Activated B cell treated with CpG ODN at 0.5 μM for 24 hours (primary cell): ENCODE data around the gene HEATR5A. TPM values are rescaled to one million over a fixed set of nuclear protein-coding genes. Genes with fewer than 3 reads are reported as not detected.

Source experiments
- ATAC-seq: fragments of 200-7000 bp; cut with Tn5 transposase; one replicate; pipeline ENCODE4 v1.10.0; 2021; ENCODE audit warnings: low read depth, mild to moderate bottlenecking, moderate library complexity
- CTCF ChIA-PET: fragments of 350-600 bp; sonication (Branson Sonifier 250); formaldehyde crosslinking; loops from one replicate; lab custom pipeline; 2021; ENCODE audit warnings: antibody characterized with exemption; lab: Charles Lee
- POLR2A ChIA-PET: fragments of 350-600 bp; sonication (Branson Sonifier 250); formaldehyde crosslinking; loops from one replicate; lab custom pipeline; 2021; ENCODE audit warnings: antibody characterized with exemption; lab: Charles Lee
- DNase-seq: peaks from one replicate; pipeline ENCODE4 v3.0.0; 2022
- H3K27ac Mint-ChIP-seq: one replicate; pipeline ENCODE4 v1.8.0; 2020; ENCODE audit warnings: mixed read lengths
- H3K27me3 Mint-ChIP-seq: one replicate; pipeline ENCODE4 v1.8.0; 2021; ENCODE audit warnings: mixed read lengths
- H3K36me3 Mint-ChIP-seq: one replicate; pipeline ENCODE4 v1.8.0; 2021; ENCODE audit warnings: low read depth, mixed read lengths
- H3K4me1 Mint-ChIP-seq: one replicate; pipeline ENCODE4 v1.8.0; 2021; ENCODE audit warnings: mixed read lengths
- H3K4me3 Mint-ChIP-seq: one replicate; pipeline ENCODE4 v1.8.0; 2020; ENCODE audit warnings: mild to moderate bottlenecking, mixed read lengths
- H3K9me3 Mint-ChIP-seq: one replicate; pipeline ENCODE4 v1.8.0; 2020; ENCODE audit warnings: mixed read lengths
- CTCF ChIP-seq: fragments of 200-600 bp; IDR thresholded peaks from one replicate; pipeline ENCODE4 v1.8.0; 2022; ENCODE audit warnings: antibody characterized with exemption, mild to moderate bottlenecking
- intact Hi-C: fragments of 100-400 bp; cut with micrococcal nuclease; formaldehyde crosslinking; loops from one replicate; pipeline ENCODE4 v1.15.1; 2024
- total RNA-seq: library from RNA; stranded (reverse); gene quantifications from 2 replicates; pipeline ENCODE4 v1.2.3, GENCODE V29; 2022

The HEATR5A gene
- total RNA-seq, 1 donor from 2014 or later = 13.2 TPM

GRCh38 chr14:31435276-31435675 lies 14.9 kb upstream of the HEATR5A start:
- CTCF ChIA-PET = no interaction called here
- DNase-seq = no peak
- no peak overlapping the region for H3K27ac Mint-ChIP-seq
- no peaks in the 10 kb centered on the region for H3K27me3 Mint-ChIP-seq
- no peak overlapping the region for H3K4me3 Mint-ChIP-seq
- TF ChIP-seq CTCF = no peak
- intact Hi-C loops = no loop called here
- POLR2A ChIA-PET = interaction anchor here (0.9 to 1.2 kb wide), 2 partner anchors 14 to 22 kb away, joined by 3 read pairs; partner anchors contain the start of genes DTD2 and HEATR5A
- peaks cover 9% of the 10 kb centered on the region for H3K36me3 Mint-ChIP-seq
- H3K4me1 Mint-ChIP-seq = peaks cover 5% of the 10 kb centered on the region
- peaks cover 6% of the 10 kb centered on the region for H3K9me3 Mint-ChIP-seq
- ATAC-seq = no peak

- H3K4me1 Mint-ChIP-seq = peaks cover 4% of the 10 kb centered on the region
- H3K27ac Mint-ChIP-seq = no peak overlapping the region
- intact Hi-C loops = no loop called here
- DNase-seq (no peak), ATAC-seq (no peak)
- ChIA-PET POLR2A (interaction anchor here (1.9 kb wide), 1 partner anchor 10 kb away, joined by 9 read pairs; the partner anchor contains the start of gene HEATR5A), CTCF (no interaction called here)
- peaks cover 5% of the 10 kb centered on the region for H3K36me3 Mint-ChIP-seq
- no peak overlapping the region for H3K4me3 Mint-ChIP-seq
- H3K27me3 Mint-ChIP-seq = no peaks in the 10 kb centered on the region
- H3K9me3 Mint-ChIP-seq = peaks cover 6% of the 10 kb centered on the region
- TF ChIP-seq CTCF = no peak
Observed at GRCh38 chr14:31430634-31431264, 10.4 kb upstream of the HEATR5A start.

- peaks cover 6% of the 10 kb centered on the region for H3K9me3 Mint-ChIP-seq
- no peaks in the 10 kb centered on the region for H3K27me3 Mint-ChIP-seq
- H3K27ac Mint-ChIP-seq = no peak overlapping the region
- H3K4me1 Mint-ChIP-seq = no peaks in the 10 kb centered on the region
- intact Hi-C loops = no loop called here
- no peak overlapping the region for H3K4me3 Mint-ChIP-seq
- ChIA-PET CTCF (no interaction called here), POLR2A (no interaction called here)
- no peak for ATAC-seq
- peaks cover 5% of the 10 kb centered on the region for H3K36me3 Mint-ChIP-seq
- no peak for TF ChIP-seq CTCF
- DNase-seq = no peak
Observed at GRCh38 chr14:31429791-31430190, 9.4 kb upstream of the HEATR5A start.

GRCh38 chr14:31428011-31428410 lies 7.7 kb upstream of the HEATR5A start:
- POLR2A ChIA-PET = interaction anchor here (1.2 kb wide), 1 partner anchor 29 kb away, joined by 3 read pairs; the partner anchor contains the start of gene DTD2
- no peak for ATAC-seq
- intact Hi-C loops = no loop called here
- Mint-ChIP-seq H3K27me3 (no peaks in the 10 kb centered on the region), H3K9me3 (peaks cover 6% of the 10 kb centered on the region), H3K4me3 (no peak overlapping the region), H3K27ac (no peak overlapping the region), H3K4me1 (no peaks in the 10 kb centered on the region), H3K36me3 (peaks cover 5% of the 10 kb centered on the region)
- CTCF ChIA-PET = interaction anchor here (1.1 kb wide), 1 partner anchor 33 kb away, joined by 3 read pairs; no protein-coding TSS in a partner anchor
- TF ChIP-seq CTCF = no peak
- DNase-seq = no peak

GRCh38 chr14:31426663-31427062 lies 6.3 kb upstream of the HEATR5A start:
- no peaks in the 10 kb centered on the region for H3K9me3 Mint-ChIP-seq
- CTCF ChIA-PET = no interaction called here
- no peak for DNase-seq
- no peak for TF ChIP-seq CTCF
- no peaks in the 10 kb centered on the region for H3K36me3 Mint-ChIP-seq
- no peaks in the 10 kb centered on the region for H3K4me1 Mint-ChIP-seq
- no peak for ATAC-seq
- POLR2A ChIA-PET = no interaction called here
- H3K27me3 Mint-ChIP-seq = no peaks in the 10 kb centered on the region
- H3K27ac Mint-ChIP-seq = no peak overlapping the region
- intact Hi-C loops = no loop called here
- no peak overlapping the region for H3K4me3 Mint-ChIP-seq
